Psoas muscle (tissue), 8 donors: Measurements from ENCODE around the gene TBC1D5. TPM values are rescaled to one million over a fixed set of nuclear protein-coding genes. Genes with fewer than 3 reads are reported as not detected.

Experiments
- ATAC-seq, 4 donors: fragments of 200-7000 bp; cut with Tn5 transposase; one replicate each; pipeline ENCODE4 v1.9.1; 2020; ENCODE audit warnings: moderate library complexity in 3 of 4, mild to moderate bottlenecking in 2 of 4
- DNase-seq, 2 donors: peaks; one replicate each; pipeline ENCODE4 v3.0.0-alpha.2; 2020
- H3K27ac ChIP-seq: fragments of 200-600 bp; one replicate; pipeline ENCODE4 v1.8.0; 2022
- H3K27me3 ChIP-seq, 3 donors: fragments of 200-600 bp in 1 of 3; one replicate each; pipeline versions ENCODE4 v1.6.1 to v1.8.0; 2013 to 2022; ENCODE audit warnings: low read length in 2 of 3, mild to moderate bottlenecking in 2 of 3, moderate library complexity in 1 of 3; ENCODE audit not compliant: insufficient read depth in 3 of 3
- H3K36me3 ChIP-seq, 2 donors: fragments of 200-600 bp in 1 of 2; one replicate each; pipeline versions ENCODE4 v1.6.1 to v1.8.0; 2013 to 2022; ENCODE audit warnings: low read depth in 1 of 2, mild to moderate bottlenecking in 1 of 2, moderate library complexity in 1 of 2; ENCODE audit not compliant: insufficient read depth in 1 of 2
- H3K4me1 ChIP-seq: fragments of 200-600 bp; one replicate; pipeline ENCODE4 v1.8.0; 2022
- H3K4me3 ChIP-seq: fragments of 200-600 bp; one replicate; pipeline ENCODE4 v1.8.0; 2022; ENCODE audit warnings: mild to moderate bottlenecking
- H3K9me3 ChIP-seq: fragments of 200-600 bp; one replicate; pipeline ENCODE4 v1.8.0; 2022
- CTCF ChIP-seq: fragments of 200-600 bp; IDR thresholded peaks from one replicate; pipeline ENCODE4 v1.8.0; 2022; ENCODE audit warnings: antibody characterized with exemption
- WGBS, 3 donors: extraction: QIAGEN DNeasy Blood & Tissue Kit; methylation state at CpG; one replicate each; pipeline versions ENCODE4 v1.1.6 to v1.1.7; 2013; 5-methylcytosine and 5-hydroxymethylcytosine counted together
- intact Hi-C, 2 donors: fragments of 100-400 bp; cut with DNase I; formaldehyde crosslinking; loops; one replicate each; pipeline versions ENCODE4 v1.11.0 to v1.14.2; 2022
- polyA plus RNA-seq, 3 donors: library from polyadenylated mRNA; stranded (reverse); fragments of 200-250 nt; gene quantifications; one replicate each; pipeline ENCODE4 v1.2.3, GENCODE V29; 2013
- total RNA-seq, 4 donors: library from RNA; stranded (reverse); fragmentation: NEBNext Ultra II Directional in 2 of 4; extraction: Animal tissue kit (Norgen Biotek cat#: 25700) in 2 of 4; gene quantifications; one replicate each; pipeline versions ENCODE4 v1.2.1 to v1.2.4, GENCODE V29; 2021 to 2023
- donor health status: healthy with polysubstance abuse.
- donor health status: DM: no; HTN: no; CAD: no; lungs with moderate emphysema.
- donor health status: Bipolar disorder and iron deficiency.
- donor health status: healthy.
- donor health status: DM: yes; HTN: yes; CAD: no.
- donor health status: DM: no; HTN: no; CAD: no.
- donor health status: DM: no; HTN: no; CAD: no.
- donor health status: DM: yes; HTN: yes; CAD: no.

The TBC1D5 gene
- total and polyA plus RNA-seq, 7 donors = 4.3 to 20.4 (median 13.3) TPM

GRCh38 chr3:17188378-17188777, 554.1 kb downstream of the TBC1D5 start:
- DNase-seq = no peak
- Histone ChIP-seq H3K27me3 (no peaks in the 10 kb centered on the region), H3K9me3 (no peaks in the 10 kb centered on the region), H3K36me3 (peaks cover 0 to 5% of the 10 kb centered on the region in 2 donors), H3K27ac (peak overlapping the region; percentile 65), H3K4me1 (peaks cover 51% of the 10 kb centered on the region), H3K4me3 (no peak overlapping the region)
- peak; percentile 56 to 79 (median 62) for ATAC-seq
- 30 to 67% (median 33%) methylated on average over 1 of the region's 1 CpG for WGBS, 3 donors
- intact Hi-C loops = no loop called here
- no peak for TF ChIP-seq CTCF

- intact Hi-C loops = no loop called here
- peak overlapping the region; percentile 65 for H3K27ac ChIP-seq
- H3K27me3 ChIP-seq = no peaks in the 10 kb centered on the region
- ATAC-seq (no peak), DNase-seq (no peak)
- no peak for TF ChIP-seq CTCF
- no peak overlapping the region for H3K4me3 ChIP-seq
- no peaks in the 10 kb centered on the region for H3K9me3 ChIP-seq
- H3K4me1 ChIP-seq = peaks cover 47% of the 10 kb centered on the region
- peaks cover 0 to 5% of the 10 kb centered on the region in 2 donors for H3K36me3 ChIP-seq
- WGBS, 3 donors = 72 to 83% (median 77%) methylated on average over 6 of the region's 6 CpGs
Observed at GRCh38 chr3:17187589-17188184, 554.7 kb downstream of the TBC1D5 start.

GRCh38 chr3:17183951-17184550, 558.4 kb downstream of the TBC1D5 start:
- no peak for TF ChIP-seq CTCF
- H3K36me3 ChIP-seq = peaks cover 0 to 5% of the 10 kb centered on the region in 2 donors
- H3K4me1 ChIP-seq = peaks cover 21% of the 10 kb centered on the region
- no peak for DNase-seq
- no peaks in the 10 kb centered on the region for H3K27me3 ChIP-seq
- ATAC-seq = no peak
- no peak overlapping the region for H3K4me3 ChIP-seq
- intact Hi-C loops = no loop called here
- H3K27ac ChIP-seq = no peak overlapping the region
- H3K9me3 ChIP-seq = no peaks in the 10 kb centered on the region

- no peak for TF ChIP-seq CTCF
- peaks cover 4% of the 10 kb centered on the region for H3K4me1 ChIP-seq
- H3K27me3 ChIP-seq = no peaks in the 10 kb centered on the region
- no peak overlapping the region for H3K27ac ChIP-seq
- H3K4me3 ChIP-seq = no peak overlapping the region
- DNase-seq (no peak), ATAC-seq (no peak)
- peaks cover 0 to 5% of the 10 kb centered on the region in 2 donors for H3K36me3 ChIP-seq
- H3K9me3 ChIP-seq = no peaks in the 10 kb centered on the region
- WGBS, 3 donors = 31 to 32% (median 31%) methylated on average over 5 of the region's 5 CpGs
- intact Hi-C loops = no loop called here
Observed at GRCh38 chr3:17182166-17182565, 560.3 kb downstream of the TBC1D5 start.
